Ectodermal cell (in vitro differentiated cells): ENCODE results near the gene PYGL.

Experiments
- H3K27ac ChIP-seq: 2 replicates; pipeline ENCODE4 v1.7.0; 2013; ENCODE audit warnings: mild to moderate bottlenecking, low read depth, low read length; ENCODE audit not compliant: insufficient read depth, poor library complexity, severe bottlenecking
- H3K27me3 ChIP-seq: 2 replicates; pipeline ENCODE4 v1.7.0; 2013; ENCODE audit warnings: mild to moderate bottlenecking, low read length; ENCODE audit not compliant: insufficient read depth, control insufficient read depth, poor library complexity, severe bottlenecking
- H3K36me3 ChIP-seq: one replicate; pipeline ENCODE4 v1.7.0; 2013; ENCODE audit warnings: low read length; ENCODE audit not compliant: control insufficient read depth, insufficient read depth
- H3K4me1 ChIP-seq: one replicate; pipeline ENCODE4 v1.7.0; 2013; ENCODE audit warnings: low read length; ENCODE audit not compliant: control insufficient read depth, insufficient read depth
- H3K4me3 ChIP-seq: 2 replicates; pipeline ENCODE4 v1.7.0; 2013; ENCODE audit warnings: low read depth, low read length, control low read depth; ENCODE audit not compliant: insufficient read depth
- H3K9me3 ChIP-seq: 2 replicates; pipeline ENCODE4 v1.7.0; 2013; ENCODE audit warnings: mild to moderate bottlenecking, low read length, moderate library complexity; ENCODE audit not compliant: control insufficient read depth
- WGBS, 2 experiments: methylation state at CpG; one replicate each; pipeline ENCODE4 v1.1.7; 2013; ENCODE audit warnings: missing lambda C conversion rate in 2 of 2; 5-methylcytosine and 5-hydroxymethylcytosine counted together

PYGL gene

DNA sequence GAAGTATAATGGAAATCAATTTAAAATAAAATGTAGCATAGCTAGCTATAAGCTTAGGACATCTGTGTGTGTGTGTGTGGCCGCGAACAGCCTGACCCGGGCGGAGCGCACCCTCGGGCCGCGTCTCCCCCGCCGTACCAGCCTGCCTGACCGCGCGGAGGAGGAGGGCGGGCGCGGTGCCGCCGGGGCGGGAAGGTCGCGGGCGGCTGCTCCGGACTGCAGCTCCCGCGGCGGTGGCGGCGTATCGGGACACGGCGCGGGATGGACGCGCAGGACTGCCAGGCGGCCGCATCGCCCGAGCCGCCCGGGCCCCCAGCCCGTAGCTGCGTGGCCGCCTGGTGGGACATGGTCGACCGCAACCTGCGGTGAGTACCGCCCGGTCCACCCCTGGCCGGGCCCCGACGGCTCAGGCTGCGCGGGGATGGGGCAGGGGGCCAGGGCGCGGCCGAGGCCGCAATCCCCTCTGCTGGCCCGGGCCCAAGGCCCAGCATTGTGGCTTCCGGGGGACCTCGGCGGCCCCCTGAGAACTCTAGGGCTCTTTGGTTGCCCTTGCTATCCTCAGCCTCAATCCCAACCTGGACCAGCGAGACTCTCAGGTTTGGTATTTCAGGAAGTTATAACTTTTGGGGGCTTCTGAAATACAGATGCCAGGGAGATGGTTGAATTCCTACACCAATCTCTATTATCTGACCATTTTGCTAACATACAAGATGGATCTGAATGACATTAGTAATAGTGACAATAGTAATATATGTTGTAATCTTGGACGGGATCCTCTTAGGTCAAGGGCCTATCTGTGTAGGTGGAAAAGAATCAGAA is 72.2 kb downstream of the PYGL start, which contains the start of gene ABHD12B:
ABHD12B (plus strand) TSS at position 140 of the 819 bp plus-strand sequence; CDS start at position 262, 122 bp downstream.
- Histone ChIP-seq H3K4me3 (peak within 1 kb of the TSS; percentile 16), H3K36me3 (no peaks in the 10 kb centered on the region), H3K4me1 (peaks cover 12% of the 10 kb centered on the region), H3K9me3 (no peaks in the 10 kb centered on the region), H3K27me3 (peaks cover 41% of the 10 kb centered on the region), H3K27ac (no peak within 1 kb of the TSS)
- WGBS, 2 experiments: 9 to 10% methylated on average over 63 of the region's 63 CpGs

DNA sequence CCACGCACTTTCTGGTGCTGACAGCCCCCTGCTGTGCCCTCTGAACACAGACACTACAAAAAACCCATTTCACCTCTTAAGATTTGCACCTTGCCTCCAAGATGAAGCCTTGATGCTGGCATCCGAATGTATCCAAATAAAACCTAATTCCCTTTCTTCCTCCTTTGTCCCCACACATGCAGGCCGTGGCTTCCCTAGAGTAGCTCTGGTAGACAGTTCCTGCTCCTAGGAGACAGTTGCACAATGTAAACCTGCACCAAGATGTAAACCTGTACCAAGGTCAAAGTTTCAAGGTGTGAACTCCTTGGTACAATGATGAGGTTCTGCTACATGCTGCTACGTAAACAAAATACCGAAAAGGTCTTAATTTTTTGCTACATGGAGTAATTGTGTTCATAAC is 73.1 kb downstream of the PYGL start:
- H3K4me3 ChIP-seq: no peak overlapping the region
- H3K9me3 ChIP-seq: no peaks in the 10 kb centered on the region
- no peaks in the 10 kb centered on the region for H3K36me3 ChIP-seq
- WGBS, 2 experiments: 69 to 73% methylated on average over 5 of the region's 5 CpGs
- H3K27me3 ChIP-seq: peaks cover 41% of the 10 kb centered on the region
- H3K27ac ChIP-seq: no peak overlapping the region
- H3K4me1 ChIP-seq: peaks cover 12% of the 10 kb centered on the region

DNA sequence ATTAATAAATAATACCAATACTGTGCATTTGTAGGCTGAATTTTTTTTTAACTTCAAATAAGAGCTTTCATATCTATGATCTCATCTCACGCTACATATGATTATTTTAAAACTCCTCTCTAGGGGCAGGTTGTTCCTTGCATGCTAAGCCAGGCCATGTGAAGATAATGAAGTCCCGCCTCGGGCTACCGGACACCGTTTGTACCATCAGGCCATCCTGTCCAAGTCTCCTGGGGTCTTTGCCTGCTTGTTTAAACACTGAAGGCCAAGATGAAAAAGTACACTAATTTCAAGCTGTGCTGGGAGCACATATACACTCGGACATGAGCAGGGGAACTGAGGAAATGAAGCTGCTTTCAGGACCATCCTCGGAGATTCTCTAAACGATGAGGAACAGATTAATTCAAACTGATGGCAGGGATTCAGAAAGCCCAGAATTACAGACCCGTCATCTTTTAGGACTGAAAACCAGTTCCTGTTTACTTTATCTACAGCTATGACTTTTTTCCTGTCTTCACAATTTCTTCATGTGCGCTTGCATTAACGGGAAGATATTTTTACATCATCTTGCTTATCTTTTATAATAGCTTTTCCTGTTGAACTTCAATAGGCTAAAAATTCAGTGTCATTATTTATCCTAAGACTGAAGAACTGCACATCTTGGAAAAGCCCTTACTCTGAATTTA is 78.7 kb downstream of the PYGL start:
- Histone ChIP-seq H3K27me3 (peaks cover 7% of the 10 kb centered on the region), H3K27ac (no peak overlapping the region), H3K4me3 (no peak overlapping the region), H3K9me3 (no peaks in the 10 kb centered on the region), H3K36me3 (no peaks in the 10 kb centered on the region), H3K4me1 (peaks cover 7% of the 10 kb centered on the region)
- 94% methylated on average over 11 of the region's 11 CpGs for WGBS, 2 experiments

GRCh38 chr14:50864946-50865345 is 79.3 kb downstream of the PYGL start:
- WGBS, 2 experiments: 92 to 93% methylated on average over 4 of the region's 5 CpGs
- Histone ChIP-seq H3K4me1 (peaks cover 7% of the 10 kb centered on the region), H3K36me3 (no peaks in the 10 kb centered on the region), H3K27me3 (peaks cover 2% of the 10 kb centered on the region), H3K4me3 (no peak overlapping the region), H3K9me3 (no peaks in the 10 kb centered on the region), H3K27ac (no peak overlapping the region)

GRCh38 chr14:50864237-50864636 is 80.0 kb downstream of the PYGL start:
- Histone ChIP-seq H3K9me3 (no peaks in the 10 kb centered on the region), H3K27me3 (no peaks in the 10 kb centered on the region), H3K27ac (no peak overlapping the region), H3K36me3 (no peaks in the 10 kb centered on the region), H3K4me3 (no peak overlapping the region), H3K4me1 (peaks cover 9% of the 10 kb centered on the region)

- WGBS, 2 experiments: 69 to 73% methylated on average over 4 of the region's 4 CpGs
- H3K27me3 ChIP-seq: no peaks in the 10 kb centered on the region
- H3K4me3 ChIP-seq: no peak overlapping the region
- H3K36me3 ChIP-seq: no peaks in the 10 kb centered on the region
- no peaks in the 10 kb centered on the region for H3K9me3 ChIP-seq
- H3K4me1 ChIP-seq: peaks cover 9% of the 10 kb centered on the region
- no peak overlapping the region for H3K27ac ChIP-seq
Measured at GRCh38 chr14:50862036-50862570, 82.2 kb downstream of the PYGL start.

GRCh38 chr14:50860478-50861086 is 83.7 kb downstream of the PYGL start:
- no peaks in the 10 kb centered on the region for H3K36me3 ChIP-seq
- no peak overlapping the region for H3K4me3 ChIP-seq
- WGBS, 2 experiments: 0 to 17% methylated on average over 3 to 5 of the region's 6 CpGs
- no peaks in the 10 kb centered on the region for H3K9me3 ChIP-seq
- H3K27me3 ChIP-seq: no peaks in the 10 kb centered on the region
- peak overlapping the region; percentile 38 for H3K27ac ChIP-seq
- H3K4me1 ChIP-seq: peaks cover 9% of the 10 kb centered on the region

GRCh38 chr14:50859296-50859624 is 85.0 kb downstream of the PYGL start:
- no peaks in the 10 kb centered on the region for H3K27me3 ChIP-seq
- H3K9me3 ChIP-seq: no peaks in the 10 kb centered on the region
- H3K4me1 ChIP-seq: peaks cover 9% of the 10 kb centered on the region
- H3K27ac ChIP-seq: peak overlapping the region; percentile 38
- H3K36me3 ChIP-seq: no peaks in the 10 kb centered on the region
- no peak overlapping the region for H3K4me3 ChIP-seq
- 38 to 64% methylated on average over 1 of the region's 1 CpG for WGBS, 2 experiments

GRCh38 chr14:50856660-50857059 is 87.6 kb downstream of the PYGL start:
- Histone ChIP-seq H3K36me3 (no peaks in the 10 kb centered on the region), H3K4me1 (peaks cover 3% of the 10 kb centered on the region), H3K9me3 (no peaks in the 10 kb centered on the region), H3K27me3 (no peaks in the 10 kb centered on the region), H3K4me3 (no peak overlapping the region), H3K27ac (no peak overlapping the region)
- WGBS, 2 experiments: 78 to 81% methylated on average over 5 of the region's 5 CpGs

- Histone ChIP-seq H3K27me3 (no peaks in the 10 kb centered on the region), H3K4me1 (peaks cover 3% of the 10 kb centered on the region), H3K36me3 (no peaks in the 10 kb centered on the region), H3K9me3 (no peaks in the 10 kb centered on the region), H3K4me3 (no peak overlapping the region), H3K27ac (no peak overlapping the region)
- WGBS, 2 experiments: 84 to 88% methylated on average over 1 of the region's 1 CpG
Measured at GRCh38 chr14:50855558-50855957, 88.7 kb downstream of the PYGL start.
